ENCODE data around the gene PPARD.
A peak's percentile ranks its signal among the peaks of the same experiment; 100 is the strongest.
"Not testable (repeated sequence)": the region's sequence is repeated elsewhere in the genome, so short reads cannot be mapped to it uniquely, and the experiment has no call there.

The PPARD gene

DNA sequence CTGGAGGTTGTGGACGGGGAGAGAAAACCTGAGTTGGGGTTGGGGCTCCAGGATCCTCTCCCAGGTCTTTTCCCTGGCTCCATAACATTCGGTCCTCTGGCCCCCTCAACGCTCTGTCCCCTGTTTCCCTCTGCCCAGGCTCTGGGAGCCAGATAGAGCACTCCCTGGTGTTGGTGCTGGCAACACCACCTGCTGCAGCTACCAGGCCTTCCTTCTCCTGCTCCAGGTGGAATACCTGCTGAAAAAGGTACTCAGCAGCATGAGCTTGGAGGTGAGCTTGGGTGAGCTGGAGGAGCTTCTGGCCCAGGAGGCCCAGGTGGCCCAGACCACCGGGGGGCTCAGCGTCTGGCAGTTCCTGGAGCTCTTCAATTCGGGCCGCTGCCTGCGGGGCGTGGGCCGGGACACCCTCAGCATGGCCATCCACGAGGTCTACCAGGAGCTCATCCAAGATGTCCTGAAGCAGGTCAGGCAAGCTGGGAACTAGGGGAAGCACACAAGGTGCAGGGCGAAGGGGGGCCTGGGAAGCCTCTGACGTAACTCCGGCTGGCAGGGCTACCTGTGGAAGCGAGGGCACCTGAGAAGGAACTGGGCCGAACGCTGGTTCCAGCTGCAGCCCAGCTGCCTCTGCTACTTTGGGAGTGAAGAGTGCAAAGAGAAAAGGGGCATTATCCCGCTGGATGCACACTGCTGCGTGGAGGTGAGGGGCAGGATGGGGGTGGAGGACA, 30.1 kb upstream of the PPARD start:
- DNase-seq (ENCODE audit: low spot score): no peak

DNA sequence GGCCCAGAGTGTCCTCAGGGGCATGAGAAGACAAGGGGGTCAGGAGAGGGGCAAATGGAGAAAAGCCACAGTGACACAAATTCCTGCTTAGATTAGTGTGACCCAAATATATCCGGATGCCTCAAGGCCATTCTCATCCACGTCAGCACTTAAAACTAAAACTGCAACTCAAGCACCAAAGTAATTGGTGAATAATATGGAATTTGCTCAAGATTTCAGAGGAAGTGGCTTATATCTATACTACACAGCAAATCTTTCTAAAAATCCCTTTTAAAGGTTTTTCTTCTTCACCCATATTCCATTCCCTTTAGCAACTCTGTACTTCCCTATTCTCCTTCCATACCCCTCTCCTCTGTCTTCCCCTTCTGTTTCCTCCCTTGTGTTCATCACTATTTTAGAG, 29.6 kb upstream of the PPARD start:
- DNase-seq (ENCODE audit: low spot score): no peak

GRCh38 chr6:35317483-35318195, 24.7 kb upstream of the PPARD start:
- no peak for DNase-seq (ENCODE audit: low spot score)

- DNase-seq (ENCODE audit: low spot score): peak; percentile 56
Measured at GRCh38 chr6:35318196-35319171, 23.9 kb upstream of the PPARD start.

- no peak for DNase-seq (ENCODE audit: low spot score)
Measured at GRCh38 chr6:35319346-35320030, 22.9 kb upstream of the PPARD start.

GRCh38 chr6:35320031-35320410, 22.3 kb upstream of the PPARD start:
- DNase-seq (ENCODE audit: low spot score): no peak

DNA sequence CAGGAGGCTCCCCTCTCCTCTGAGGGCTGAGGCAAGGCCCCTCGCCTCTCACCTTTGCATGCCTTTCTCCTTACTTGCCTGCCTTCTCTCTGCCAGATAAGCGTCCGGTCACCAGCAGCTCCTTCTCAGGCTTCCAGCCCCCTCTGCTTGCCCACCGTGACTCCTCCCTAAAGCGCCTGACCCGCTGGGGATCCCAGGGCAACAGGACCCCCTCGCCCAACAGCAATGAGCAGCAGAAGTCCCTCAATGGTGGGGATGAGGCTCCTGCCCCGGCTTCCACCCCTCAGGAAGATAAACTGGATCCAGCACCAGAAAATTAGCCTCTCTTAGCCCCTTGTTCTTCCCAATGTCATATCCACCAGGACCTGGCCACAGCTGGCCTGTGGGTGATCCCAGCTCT, 21.3 kb upstream of the PPARD start:
- DNase-seq (ENCODE audit: low spot score): no peak

GRCh38 chr6:35327349-35328027, 14.9 kb upstream of the PPARD start:
- no peak for DNase-seq (ENCODE audit: low spot score)

- DNase-seq (ENCODE audit: low spot score): no peak
Measured at GRCh38 chr6:35328108-35328723, 14.1 kb upstream of the PPARD start.

- not testable (repeated sequence) for DNase-seq (ENCODE audit: low spot score)
Measured at GRCh38 chr6:35328965-35329364, 13.4 kb upstream of the PPARD start.

DNA sequence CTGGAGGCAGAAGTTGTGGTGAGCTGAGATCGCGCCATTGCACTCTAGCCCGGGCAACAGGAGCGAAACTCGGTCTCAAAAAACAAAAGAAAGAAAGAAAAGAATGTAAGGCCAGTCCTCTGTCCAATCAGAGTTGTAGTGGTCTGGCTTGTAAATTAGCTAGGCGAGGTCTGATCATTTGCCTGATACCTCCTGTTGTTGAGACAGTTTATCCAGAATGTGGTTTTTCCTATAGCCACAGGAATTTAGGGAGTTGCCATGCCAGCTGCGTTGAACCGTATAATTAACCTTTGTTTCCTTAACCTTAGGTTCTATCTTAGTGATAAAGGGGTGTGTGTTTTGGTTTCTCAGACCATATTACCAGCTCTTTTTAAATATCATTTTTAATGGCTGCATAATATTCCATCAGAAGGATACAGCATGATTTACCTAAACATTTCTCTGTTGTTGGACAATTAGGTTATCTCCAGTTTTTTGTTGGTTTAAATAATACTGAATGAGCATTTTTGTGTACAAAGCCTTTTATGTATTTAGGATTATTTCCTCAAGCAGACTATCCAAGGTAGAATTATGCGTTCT, 11.7 kb upstream of the PPARD start:
- DNase-seq (ENCODE audit: low spot score): no peak

DNA sequence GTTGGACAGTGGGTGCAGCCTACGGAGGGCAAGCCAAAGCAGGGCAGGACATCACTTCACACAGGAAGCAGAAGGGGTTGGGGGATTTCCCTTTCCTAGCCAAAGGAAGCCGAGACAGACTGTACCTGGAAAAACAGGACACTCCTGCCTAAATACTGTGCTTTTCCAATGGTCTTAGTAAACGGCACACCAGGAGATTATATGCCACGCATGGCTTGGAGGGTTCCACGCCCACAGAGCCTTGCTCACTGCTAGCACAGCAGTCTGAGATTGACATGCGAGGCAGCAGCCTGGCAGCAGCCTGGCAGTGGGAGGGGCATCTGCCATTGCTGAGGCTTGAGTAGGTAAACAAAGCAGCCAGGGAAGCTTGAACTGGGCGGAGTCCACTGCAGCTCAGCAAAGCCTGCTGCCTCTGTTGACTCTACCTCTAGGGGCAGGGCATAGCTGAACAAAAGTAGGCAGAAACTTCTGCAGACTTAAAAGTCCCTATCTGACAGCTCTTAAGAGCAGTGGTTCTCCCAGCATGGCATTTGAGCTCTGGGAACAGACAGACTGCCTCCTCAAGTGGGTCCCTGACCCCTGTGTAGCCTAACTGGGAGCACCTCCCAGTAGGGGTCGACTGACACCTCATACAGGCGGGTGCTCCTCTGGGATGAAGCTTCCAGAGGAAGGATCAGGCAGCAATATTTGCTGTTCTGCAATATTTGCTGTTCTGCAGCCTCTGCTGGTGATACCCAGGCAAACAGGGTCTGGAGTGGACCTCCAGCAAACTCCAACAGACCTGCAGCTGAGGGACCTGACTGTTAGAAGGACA, 10.1 kb upstream of the PPARD start:
- not testable (repeated sequence) for DNase-seq (ENCODE audit: low spot score)

DNA sequence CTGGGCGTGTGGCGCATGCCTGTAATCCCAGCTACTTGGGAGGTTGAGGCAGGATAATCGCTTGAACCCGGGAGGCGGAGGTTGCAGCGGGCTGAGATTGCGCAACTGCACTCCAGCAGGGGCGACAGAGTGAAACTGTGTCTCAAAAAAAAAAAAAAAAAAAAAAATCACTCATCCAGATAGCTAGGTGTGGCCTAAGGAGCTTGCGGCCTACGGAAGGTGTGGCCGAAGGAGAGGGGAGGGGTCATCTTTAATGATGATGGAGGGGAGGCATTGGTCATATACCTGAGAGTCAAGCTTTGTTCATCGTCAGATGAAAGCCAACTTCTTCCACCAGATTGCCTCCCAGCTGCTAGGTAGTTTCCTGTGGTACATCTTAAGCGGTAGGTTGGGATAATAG, 801 bp upstream of the PPARD start:
- no peak for DNase-seq (ENCODE audit: low spot score)

DNA sequence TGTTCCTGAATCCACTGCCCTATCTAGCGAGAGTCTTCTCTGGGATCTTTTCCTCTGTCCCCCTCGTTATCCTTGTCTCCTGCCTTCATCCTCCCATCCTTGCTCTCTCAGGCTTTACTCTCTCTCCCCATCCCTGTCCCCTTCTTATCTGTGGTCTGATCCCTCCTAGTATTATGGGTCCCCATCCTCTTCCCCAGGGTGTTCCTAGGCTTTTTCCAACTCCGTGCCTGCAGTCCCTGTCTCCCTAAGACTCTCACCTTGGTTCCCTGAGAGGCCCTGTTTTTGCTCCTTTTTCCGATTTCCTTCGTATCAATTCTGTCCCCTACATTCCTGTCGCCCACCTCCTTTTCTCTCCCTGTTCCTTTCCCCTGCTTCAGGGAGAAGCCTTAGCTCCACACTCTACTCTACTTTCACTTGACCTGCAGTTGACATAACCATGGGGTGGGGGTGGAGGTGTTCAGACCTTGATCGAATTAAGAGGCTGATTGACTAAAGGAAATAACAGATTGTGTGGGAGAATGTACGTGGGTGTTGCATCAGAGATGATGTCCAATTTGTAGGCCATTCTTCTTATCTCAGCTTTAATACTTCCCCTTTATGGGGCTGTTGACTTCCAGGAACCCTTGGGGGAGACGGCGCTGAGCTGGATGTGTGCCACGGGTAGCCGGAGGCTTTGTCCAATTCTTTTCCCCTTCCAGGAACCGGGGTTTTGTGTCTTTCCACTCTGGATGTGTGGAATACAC, 905 bp downstream of the PPARD start:
- no peak for DNase-seq (ENCODE audit: low spot score)

DNA sequence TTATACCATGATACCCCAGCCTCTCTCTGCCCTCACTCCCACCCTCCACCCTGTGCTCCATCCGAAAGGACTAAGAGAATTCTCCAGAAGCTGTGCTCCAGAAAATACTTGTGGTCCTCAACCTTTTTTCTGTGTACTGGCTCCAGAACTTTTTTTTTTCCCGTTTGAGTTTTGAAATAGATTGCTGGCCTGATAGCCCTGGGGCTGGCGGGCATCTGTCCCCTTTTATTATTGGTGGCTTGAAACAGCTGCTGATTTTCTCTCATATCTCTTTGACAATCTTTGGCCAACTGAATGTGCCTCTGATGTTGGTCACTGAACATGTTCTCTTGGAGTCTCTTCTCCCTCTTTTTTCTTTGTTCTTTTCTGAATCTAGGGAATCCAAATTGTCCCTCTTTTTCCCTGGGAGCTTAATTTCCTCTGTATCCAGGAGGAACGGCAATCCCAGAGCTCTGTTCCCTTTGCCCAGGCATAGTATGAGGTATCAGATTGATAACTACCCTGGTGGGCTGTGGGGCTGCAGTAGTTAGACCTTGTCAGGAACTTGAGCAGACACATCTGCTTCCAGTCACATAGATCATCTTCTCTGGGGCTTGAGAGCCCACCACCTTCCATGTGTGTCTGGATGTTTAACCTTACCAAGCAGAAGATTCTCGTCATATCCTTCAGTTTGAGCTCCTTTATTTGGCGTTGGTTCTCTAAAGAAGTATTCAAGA, 1.6 kb downstream of the PPARD start:
- DNase-seq (ENCODE audit: low spot score): no peak

GRCh38 chr6:35351422-35351821, 9.1 kb downstream of the PPARD start:
- DNase-seq (ENCODE audit: low spot score): no peak

DNA sequence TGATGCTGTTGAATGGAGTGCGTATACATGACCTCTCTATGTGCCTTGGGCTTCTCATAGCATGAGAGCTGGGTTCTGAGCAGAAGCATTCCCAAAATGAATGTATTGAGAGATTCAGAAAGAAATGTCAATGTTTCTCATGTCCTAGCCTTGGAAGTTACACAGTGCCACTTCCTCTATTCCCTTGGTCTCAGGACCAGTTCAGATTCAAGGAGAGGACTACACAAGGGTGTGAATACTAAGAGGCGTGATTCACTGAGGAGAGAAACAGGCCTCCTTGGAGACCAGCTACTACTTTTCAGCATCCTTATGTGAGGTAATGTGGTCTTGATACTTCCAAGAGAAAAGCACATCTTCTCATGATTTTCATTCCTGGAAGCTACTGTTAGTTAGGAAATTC, 10.4 kb downstream of the PPARD start:
- DNase-seq (ENCODE audit: low spot score): no peak

Data from kidney capillary endothelial cell (primary cell).